Measurements from ENCODE around the gene JARID2. TPM values are rescaled to one million over a fixed set of nuclear protein-coding genes. Genes with fewer than 3 reads are reported as not detected.
A peak's percentile ranks its signal among the peaks of the same experiment; 100 is the strongest.

JARID2 gene
- total and polyA plus RNA-seq, 7 donors: 1.8 to 7.8 (median 6.1) TPM

DNA sequence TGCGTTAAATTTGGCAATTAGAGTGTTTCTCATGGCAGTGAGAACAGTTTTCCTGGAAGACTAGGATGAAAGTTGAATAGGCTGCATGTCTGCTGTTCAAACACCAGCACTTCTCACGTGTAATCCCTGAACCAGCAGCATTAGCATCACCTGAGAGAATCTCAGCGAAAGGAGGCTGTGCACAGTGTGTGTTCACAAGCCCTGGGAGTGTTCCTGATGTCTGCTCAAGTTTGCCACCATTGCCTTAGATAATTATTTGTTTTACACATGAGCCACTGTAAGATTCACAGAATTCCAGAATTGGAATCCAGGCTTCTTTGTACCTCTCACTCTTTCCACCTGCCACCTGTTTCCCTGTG is 117.3 kb downstream of the JARID2 start:
- Histone ChIP-seq H3K36me3 (no peaks in the 10 kb centered on the region), H3K4me3 (no peak overlapping the region), H3K27me3 (no peaks in the 10 kb centered on the region), H3K9me3 (no peaks in the 10 kb centered on the region), H3K4me1 (peaks cover 0 to 50% (median 26%) of the 10 kb centered on the region in 4 donors), H3K27ac (no peak overlapping the region)
- WGBS, 2 donors: 80 to 86% methylated on average over 3 of the region's 3 CpGs
- DNase-seq: no peak
- intact Hi-C loops (cut with DNase I): loop anchor here (5.0 kb wide), 1 partner anchor 34 kb away; no protein-coding TSS in a partner anchor
- TF ChIP-seq POLR2AphosphoS5 (IDR thresholded peaks at IDR 0.05) (no peak), POLR2A (IDR thresholded peaks at IDR 0.05) (no peak), EP300 (IDR thresholded peaks at IDR 0.05) (no peak)
- TF ChIP-seq, protein P1, sequence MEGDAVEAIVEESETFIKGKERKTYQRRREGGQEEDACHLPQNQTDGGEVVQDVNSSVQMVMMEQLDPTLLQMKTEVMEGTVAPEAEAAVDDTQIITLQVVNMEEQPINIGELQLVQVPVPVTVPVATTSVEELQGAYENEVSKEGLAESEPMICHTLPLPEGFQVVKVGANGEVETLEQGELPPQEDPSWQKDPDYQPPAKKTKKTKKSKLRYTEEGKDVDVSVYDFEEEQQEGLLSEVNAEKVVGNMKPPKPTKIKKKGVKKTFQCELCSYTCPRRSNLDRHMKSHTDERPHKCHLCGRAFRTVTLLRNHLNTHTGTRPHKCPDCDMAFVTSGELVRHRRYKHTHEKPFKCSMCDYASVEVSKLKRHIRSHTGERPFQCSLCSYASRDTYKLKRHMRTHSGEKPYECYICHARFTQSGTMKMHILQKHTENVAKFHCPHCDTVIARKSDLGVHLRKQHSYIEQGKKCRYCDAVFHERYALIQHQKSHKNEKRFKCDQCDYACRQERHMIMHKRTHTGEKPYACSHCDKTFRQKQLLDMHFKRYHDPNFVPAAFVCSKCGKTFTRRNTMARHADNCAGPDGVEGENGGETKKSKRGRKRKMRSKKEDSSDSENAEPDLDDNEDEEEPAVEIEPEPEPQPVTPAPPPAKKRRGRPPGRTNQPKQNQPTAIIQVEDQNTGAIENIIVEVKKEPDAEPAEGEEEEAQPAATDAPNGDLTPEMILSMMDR (IDR thresholded peaks at IDR 0.05): no peak

DNA sequence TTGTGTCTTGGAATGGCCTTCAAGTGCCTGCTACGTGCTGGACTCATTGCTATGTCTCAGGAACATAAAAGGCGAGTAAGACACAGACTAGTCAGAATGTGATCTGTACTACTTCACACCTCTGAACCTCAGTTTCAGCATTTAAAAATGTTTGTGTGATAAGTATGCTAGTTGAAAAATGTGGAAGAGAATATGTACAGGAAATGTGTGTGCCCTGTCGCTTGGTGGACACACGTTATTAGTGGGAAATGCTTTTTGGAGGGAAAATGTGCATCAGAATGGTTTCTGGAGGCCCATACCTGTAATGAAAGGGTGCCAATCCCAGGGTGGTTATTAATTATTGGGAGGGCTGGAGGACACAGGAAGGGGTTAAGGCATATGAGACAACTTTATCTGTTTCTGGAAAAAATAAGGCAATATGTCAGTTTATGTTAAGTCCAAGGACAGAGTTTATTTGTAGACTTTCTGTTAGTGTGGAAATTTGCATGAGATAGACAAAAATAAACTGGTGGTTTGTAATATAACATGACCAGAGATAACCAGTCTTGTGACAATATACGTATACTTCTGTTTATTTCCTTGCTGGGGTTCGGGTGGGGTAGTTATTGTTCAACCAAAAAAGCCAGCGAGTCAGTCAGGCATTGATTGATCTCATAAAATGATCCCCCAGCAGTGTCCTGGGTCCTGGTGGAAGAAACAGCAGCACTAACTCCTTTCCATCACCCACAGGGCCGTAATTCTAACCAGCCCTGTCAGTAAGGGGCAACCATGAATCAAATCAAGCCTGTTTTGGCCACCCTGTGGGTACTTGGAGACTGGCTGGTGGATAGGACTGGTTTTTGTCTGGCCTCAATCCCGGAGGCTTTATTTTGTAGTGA is 117.9 kb downstream of the JARID2 start:
- DNase-seq: no peak
- H3K4me1 ChIP-seq: peaks cover 0 to 50% (median 27%) of the 10 kb centered on the region in 4 donors
- 39 to 58% methylated on average over 9 of the region's 9 CpGs for WGBS, 2 donors

DNA sequence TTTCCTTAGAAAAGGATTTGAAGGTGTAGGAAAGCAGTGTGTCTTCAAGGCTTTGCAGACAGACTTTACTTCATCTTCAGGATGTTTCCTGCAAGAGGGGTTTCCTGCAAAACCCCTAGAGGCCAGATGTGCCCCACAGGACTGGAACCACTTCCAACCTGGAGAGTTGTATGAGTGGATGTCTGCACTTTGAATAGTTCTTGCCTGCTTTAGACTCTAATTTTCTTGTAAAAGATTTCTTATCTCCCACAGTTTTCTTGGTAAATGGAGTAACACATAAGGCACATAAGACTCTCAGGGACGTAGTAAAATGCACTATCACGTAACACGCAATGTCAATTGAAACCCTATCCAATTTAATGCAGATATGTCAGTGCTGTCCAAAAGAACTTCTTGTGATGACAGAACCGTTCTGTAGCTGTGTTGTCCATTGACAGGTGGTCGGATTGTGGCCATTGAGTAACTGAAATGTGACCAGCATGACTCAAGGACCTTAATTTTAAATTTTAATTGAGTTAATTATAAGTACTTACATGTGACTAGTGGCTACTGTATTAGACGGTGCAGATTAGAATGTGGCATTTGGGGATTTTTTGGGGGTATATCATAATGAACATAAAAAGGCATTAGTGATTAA is 118.7 kb downstream of the JARID2 start:
- no peak for TF ChIP-seq POLR2A (IDR thresholded peaks at IDR 0.05)
- TF ChIP-seq, protein P1 (IDR thresholded peaks at IDR 0.05): no peak
- TF ChIP-seq EP300 (IDR thresholded peaks at IDR 0.05): no peak
- no peak for TF ChIP-seq POLR2AphosphoS5 (IDR thresholded peaks at IDR 0.05)
- intact Hi-C loops (cut with DNase I): loop anchor here (5.0 kb wide), 1 partner anchor 33 kb away; no protein-coding TSS in a partner anchor
- DNase-seq: no peak
- 67 to 78% methylated on average over 6 of the region's 6 CpGs for WGBS, 2 donors
- Histone ChIP-seq H3K36me3 (no peaks in the 10 kb centered on the region), H3K4me1 (peaks cover 0 to 47% (median 28%) of the 10 kb centered on the region in 4 donors), H3K9me3 (no peaks in the 10 kb centered on the region), H3K27me3 (no peaks in the 10 kb centered on the region), H3K4me3 (no peak overlapping the region), H3K27ac (no peak overlapping the region)

More for the DNA sequence above, 117.9 kb downstream of the JARID2 start:
- no peaks in the 10 kb centered on the region for H3K36me3 ChIP-seq
- H3K9me3 ChIP-seq: no peaks in the 10 kb centered on the region
- H3K27ac ChIP-seq: no peak overlapping the region
- H3K4me3 ChIP-seq: no peak overlapping the region
- TF ChIP-seq, protein P1 (IDR thresholded peaks at IDR 0.05): no peak
- no peak for TF ChIP-seq POLR2A (IDR thresholded peaks at IDR 0.05)
- TF ChIP-seq EP300 (IDR thresholded peaks at IDR 0.05): no peak
- TF ChIP-seq POLR2AphosphoS5 (IDR thresholded peaks at IDR 0.05): no peak
- intact Hi-C loops (cut with DNase I): loop anchor here (5.0 kb wide), 1 partner anchor 34 kb away; no protein-coding TSS in a partner anchor
- no peaks in the 10 kb centered on the region for H3K27me3 ChIP-seq

DNA sequence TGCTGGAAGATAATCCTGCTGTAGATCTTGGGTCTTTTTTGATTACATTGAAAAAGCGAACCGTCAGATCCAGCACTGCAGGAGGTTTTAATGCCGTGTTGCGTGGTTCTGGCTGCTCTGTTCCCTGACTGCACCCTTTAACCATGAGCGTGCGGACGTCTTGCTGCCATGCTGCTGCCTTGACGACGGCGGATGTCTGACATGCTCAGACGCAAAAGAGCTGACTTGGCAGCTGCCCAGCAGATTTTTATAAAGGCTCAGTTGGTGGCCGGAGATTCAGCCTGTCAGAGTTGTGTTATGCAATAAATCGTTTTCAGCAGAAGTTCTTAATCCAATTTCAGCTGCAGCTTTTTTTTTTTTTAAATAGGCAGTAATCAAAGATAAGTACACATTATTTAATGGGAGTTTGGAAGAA is 119.4 kb downstream of the JARID2 start:
- Histone ChIP-seq H3K4me3 (no peak overlapping the region), H3K36me3 (no peaks in the 10 kb centered on the region), H3K4me1 (peaks cover 0 to 52% (median 32%) of the 10 kb centered on the region in 4 donors), H3K9me3 (no peaks in the 10 kb centered on the region), H3K27me3 (no peaks in the 10 kb centered on the region), H3K27ac (no peak overlapping the region)
- intact Hi-C loops (cut with DNase I): no loop called here
- WGBS, 2 donors: 6 to 15% methylated on average over 13 of the region's 13 CpGs
- peak; percentile 90 for DNase-seq
- TF ChIP-seq, protein P1 (IDR thresholded peaks at IDR 0.05): no peak
- TF ChIP-seq POLR2AphosphoS5 (IDR thresholded peaks at IDR 0.05): peak in 1 of 4 donors; percentile 38

All from sigmoid colon (tissue), 7 donors.